GM12873 (cell line): ENCODE data around the gene WWOX.

Experiments used
- CTCF ChIP-seq: IDR thresholded peaks from 2 replicates; pipeline ENCODE4 v1.5.1; 2012; ENCODE audit warnings: low read depth, mild to moderate bottlenecking, moderate library complexity, low read length, control low read depth; ENCODE audit not compliant: insufficient read depth; ENCODE audit errors: missing control alignments

The WWOX gene

DNA sequence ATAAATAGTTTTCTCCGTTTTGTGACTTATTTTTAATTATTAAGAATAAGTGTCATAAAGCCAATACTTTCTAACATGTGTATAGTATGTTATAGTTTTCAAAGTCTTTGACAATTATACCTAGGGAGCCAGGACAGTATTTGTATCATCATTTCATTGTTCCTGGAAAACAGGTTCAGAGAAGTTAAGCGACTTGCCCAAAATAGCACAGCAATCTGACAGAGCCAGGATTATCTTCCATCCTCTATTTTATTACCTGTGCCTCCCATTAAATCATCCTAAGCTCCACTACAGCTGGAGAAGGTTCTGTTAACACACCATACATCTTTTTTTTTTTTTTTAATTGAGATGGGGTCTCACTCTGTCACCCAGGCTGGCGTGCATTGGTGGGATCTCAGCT, 782.7 kb downstream of the WWOX start:
- TF ChIP-seq CTCF = no peak

DNA sequence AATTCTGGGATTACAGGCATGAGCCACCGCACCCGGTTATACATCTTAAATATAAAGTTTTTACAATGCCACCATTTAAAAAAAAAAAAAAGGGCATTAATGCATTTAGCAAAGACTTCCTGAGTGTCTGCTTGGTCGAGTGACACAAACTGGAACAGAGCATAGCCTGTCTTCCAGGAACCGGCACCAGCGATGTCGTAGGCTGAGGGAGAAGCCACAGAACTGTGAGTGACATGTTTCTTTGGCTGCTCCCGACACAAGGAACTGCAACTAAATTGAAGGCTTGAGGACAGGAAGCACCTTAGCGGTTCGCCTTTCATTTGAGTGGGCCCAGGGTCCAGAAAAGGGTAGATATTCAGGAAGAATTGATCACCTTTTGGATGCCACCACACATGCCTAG, 783.3 kb downstream of the WWOX start:
- TF ChIP-seq CTCF = no peak

- no peak for TF ChIP-seq CTCF
These were observed 784.8 kb downstream of the WWOX start for GRCh38 chr16:78884204-78884603.

DNA sequence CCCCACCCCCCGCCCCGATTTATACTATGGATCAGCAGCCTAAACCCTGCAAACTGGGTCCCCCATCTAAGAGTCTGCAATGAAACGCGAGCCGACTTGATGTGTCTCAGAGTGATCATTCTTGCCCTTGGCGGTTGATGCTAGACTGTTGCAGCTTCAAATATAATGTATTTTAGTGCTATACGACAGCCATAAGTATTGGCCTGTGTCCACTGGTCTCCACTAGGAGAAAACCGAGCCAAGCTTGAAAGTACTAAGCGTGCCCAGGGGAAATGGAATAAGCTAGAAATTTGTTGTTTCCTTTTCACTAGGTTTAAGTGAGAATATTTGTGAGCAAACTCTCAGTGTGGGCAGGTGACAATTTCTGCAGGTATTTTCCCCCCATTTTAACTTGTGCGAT, 789.9 kb downstream of the WWOX start:
- TF ChIP-seq CTCF = no peak

DNA sequence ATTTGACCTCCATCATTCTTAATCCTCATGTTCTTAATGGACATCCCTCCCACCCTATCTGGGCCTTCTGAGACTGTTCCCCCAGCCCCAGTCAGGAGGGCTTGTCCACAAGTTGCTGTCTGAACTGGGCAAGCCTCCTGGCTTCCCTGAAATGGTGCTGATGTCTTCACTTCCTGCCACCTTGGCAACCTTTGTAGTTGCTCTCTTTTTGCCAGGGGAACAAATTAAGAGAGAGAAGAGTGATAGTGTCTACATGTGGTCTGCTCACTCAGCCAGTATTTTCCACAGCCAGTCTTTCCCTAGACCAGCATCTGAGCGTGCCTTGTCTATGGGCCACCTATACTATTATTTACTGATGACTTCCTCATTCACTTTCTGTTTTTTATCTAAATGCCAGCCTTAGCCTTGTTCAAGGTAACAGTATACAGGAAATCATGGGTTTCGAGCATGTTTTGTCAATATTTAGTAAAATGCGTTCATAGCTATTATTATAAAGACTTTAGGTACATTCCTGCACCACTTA, 791.0 kb downstream of the WWOX start:
- no peak for TF ChIP-seq CTCF

GRCh38 chr16:78892951-78893733, 793.7 kb downstream of the WWOX start:
- TF ChIP-seq CTCF = no peak

GRCh38 chr16:78894886-78895285, 795.4 kb downstream of the WWOX start:
- no peak for TF ChIP-seq CTCF
